ENCODE data around the gene BCORL1. TPM values are rescaled to one million over a fixed set of nuclear protein-coding genes. Genes with fewer than 3 reads are reported as not detected.

Gene BCORL1
- total RNA-seq, 1 experiment from 2014 or later, result 32.2 TPM

GRCh38 chrX:129992181-129992580, 9.7 kb downstream of the BCORL1 start:
- Histone ChIP-seq H2AFZ (no peak overlapping the region), H3K27ac (no peak overlapping the region), H3K4me1 (replicated peaks; ENCODE audit: insufficient read depth) (peaks cover 5% of the 10 kb centered on the region; the same call in 1 of the 2 replicates), H3K9me2 (ENCODE audit: insufficient read depth) (no peaks in the 10 kb centered on the region), H3F3A (ENCODE audit: insufficient read depth, low read depth) (no peaks in the 10 kb centered on the region; the same call in 1 of the 2 replicates), H3K79me2 (ENCODE audit: low read depth) (no peaks in the 10 kb centered on the region), H3K4me3 (no peak overlapping the region), H3K27me3 (ENCODE audit: insufficient read depth, low read depth) (no peaks in the 10 kb centered on the region), H3K9me3 (ENCODE audit: insufficient read depth, low read depth) (no peaks in the 10 kb centered on the region), H3K4me2 (no peak overlapping the region), H3K36me3 (ENCODE audit: low read depth) (no peaks in the 10 kb centered on the region; the same call in 1 of the 2 replicates), H4K20me1 (ENCODE audit: insufficient read depth) (peaks cover 4% of the 10 kb centered on the region; the same call in 1 of the 2 replicates)
- intact Hi-C loops (cut with micrococcal nuclease; ENCODE audit: unreplicated experiment), result no loop called here
- no TSS peak for BruUV-seq (replicated peaks)
- DNase-seq, result no peak
- ChIA-PET POLR2A (ENCODE audit: unreplicated experiment) (no interaction called here), CTCF (no interaction called here)
- TF ChIP-seq EZH2 (IDR thresholded peaks at IDR 0.05; ENCODE audit: low read depth), result no peak
- TF ChIP-seq CTCF (conservative IDR thresholded peaks at IDR 0.05), result no peak

- H3K36me3 ChIP-seq (ENCODE audit: low read depth), result no peaks in the 10 kb centered on the region; the same call in 1 of the 2 replicates
- DNase-seq, result no peak
- no peaks in the 10 kb centered on the region; the same call in 1 of the 2 replicates for H3F3A ChIP-seq (ENCODE audit: insufficient read depth, low read depth)
- H3K27me3 ChIP-seq (ENCODE audit: insufficient read depth, low read depth), result no peaks in the 10 kb centered on the region
- no peak overlapping the region for H3K27ac ChIP-seq
- ChIA-PET CTCF (interaction anchor here (0.5 kb wide), 1 partner anchor 361 kb away, joined by 4 read pairs; no protein-coding TSS in a partner anchor), POLR2A (ENCODE audit: unreplicated experiment) (interaction anchor here (0.6 kb wide), 1 partner anchor 90 kb away, joined by 4 read pairs; the partner anchor contains the start of gene UTP14A)
- intact Hi-C loops (cut with micrococcal nuclease; ENCODE audit: unreplicated experiment), result no loop called here
- no peak overlapping the region for H2AFZ ChIP-seq
- peaks cover 5% of the 10 kb centered on the region; the same call in 1 of the 2 replicates for H3K4me1 ChIP-seq (replicated peaks; ENCODE audit: insufficient read depth)
- no peak overlapping the region for H3K4me3 ChIP-seq
- H3K4me2 ChIP-seq, result no peak overlapping the region
- H4K20me1 ChIP-seq (ENCODE audit: insufficient read depth), result peaks cover 4% of the 10 kb centered on the region; the same call in 1 of the 2 replicates
- no peak for TF ChIP-seq EZH2 (IDR thresholded peaks at IDR 0.05; ENCODE audit: low read depth)
- no peak for TF ChIP-seq CTCF (conservative IDR thresholded peaks at IDR 0.05)
- H3K9me2 ChIP-seq (ENCODE audit: insufficient read depth), result no peaks in the 10 kb centered on the region
- H3K79me2 ChIP-seq (ENCODE audit: low read depth), result no peaks in the 10 kb centered on the region
- BruUV-seq (replicated peaks), result no TSS peak
- no peaks in the 10 kb centered on the region for H3K9me3 ChIP-seq (ENCODE audit: insufficient read depth, low read depth)
Observed at GRCh38 chrX:129996120-129996519, 13.7 kb downstream of the BCORL1 start.

GRCh38 chrX:129997086-129997485, 14.7 kb downstream of the BCORL1 start:
- no peak for DNase-seq
- TF ChIP-seq CTCF (conservative IDR thresholded peaks at IDR 0.05) (no peak), EZH2 (IDR thresholded peaks at IDR 0.05; ENCODE audit: low read depth) (no peak)
- Histone ChIP-seq H3K79me2 (ENCODE audit: low read depth) (no peaks in the 10 kb centered on the region), H4K20me1 (ENCODE audit: insufficient read depth) (peaks cover 4% of the 10 kb centered on the region; the same call in 1 of the 2 replicates), H3K9me3 (ENCODE audit: insufficient read depth, low read depth) (no peaks in the 10 kb centered on the region), H3F3A (ENCODE audit: insufficient read depth, low read depth) (no peaks in the 10 kb centered on the region; the same call in 1 of the 2 replicates), H3K4me1 (replicated peaks; ENCODE audit: insufficient read depth) (peaks cover 5% of the 10 kb centered on the region; the same call in 1 of the 2 replicates), H3K4me2 (no peak overlapping the region), H3K36me3 (ENCODE audit: low read depth) (no peaks in the 10 kb centered on the region; the same call in 1 of the 2 replicates), H2AFZ (no peak overlapping the region), H3K27ac (no peak overlapping the region), H3K9me2 (ENCODE audit: insufficient read depth) (no peaks in the 10 kb centered on the region), H3K27me3 (ENCODE audit: insufficient read depth, low read depth) (no peaks in the 10 kb centered on the region), H3K4me3 (no peak overlapping the region)
- intact Hi-C loops (cut with micrococcal nuclease; ENCODE audit: unreplicated experiment), result no loop called here
- POLR2A ChIA-PET (ENCODE audit: unreplicated experiment), result interaction anchor here (0.7 kb wide), 1 partner anchor 138 kb away, joined by 3 read pairs; no protein-coding TSS in a partner anchor
- CTCF ChIA-PET, result no interaction called here
- BruUV-seq (replicated peaks), result no TSS peak
